ENCODE measurements around the gene SLC13A2. TPM values are rescaled to one million over a fixed set of nuclear protein-coding genes. Genes with fewer than 3 reads are reported as not detected.

Gene SLC13A2
- total RNA-seq, 2 donors from 2014 or later, result not detected

GRCh38 chr17:28505986-28506665 is 32.7 kb downstream of the SLC13A2 start, which contains the start of gene FOXN1:
FOXN1 (plus strand) TSS chr17:28506348; CDS start chr17:28523970, 17,622 bp downstream.
- peaks cover 0 to 5% of the 10 kb centered on the region in 2 donors for H3K27me3 ChIP-seq
- no peak within 1 kb of the TSS for H3K27ac ChIP-seq
- TF ChIP-seq, protein P1, sequence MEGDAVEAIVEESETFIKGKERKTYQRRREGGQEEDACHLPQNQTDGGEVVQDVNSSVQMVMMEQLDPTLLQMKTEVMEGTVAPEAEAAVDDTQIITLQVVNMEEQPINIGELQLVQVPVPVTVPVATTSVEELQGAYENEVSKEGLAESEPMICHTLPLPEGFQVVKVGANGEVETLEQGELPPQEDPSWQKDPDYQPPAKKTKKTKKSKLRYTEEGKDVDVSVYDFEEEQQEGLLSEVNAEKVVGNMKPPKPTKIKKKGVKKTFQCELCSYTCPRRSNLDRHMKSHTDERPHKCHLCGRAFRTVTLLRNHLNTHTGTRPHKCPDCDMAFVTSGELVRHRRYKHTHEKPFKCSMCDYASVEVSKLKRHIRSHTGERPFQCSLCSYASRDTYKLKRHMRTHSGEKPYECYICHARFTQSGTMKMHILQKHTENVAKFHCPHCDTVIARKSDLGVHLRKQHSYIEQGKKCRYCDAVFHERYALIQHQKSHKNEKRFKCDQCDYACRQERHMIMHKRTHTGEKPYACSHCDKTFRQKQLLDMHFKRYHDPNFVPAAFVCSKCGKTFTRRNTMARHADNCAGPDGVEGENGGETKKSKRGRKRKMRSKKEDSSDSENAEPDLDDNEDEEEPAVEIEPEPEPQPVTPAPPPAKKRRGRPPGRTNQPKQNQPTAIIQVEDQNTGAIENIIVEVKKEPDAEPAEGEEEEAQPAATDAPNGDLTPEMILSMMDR (IDR thresholded peaks at IDR 0.05), result no peak
- H3K9me3 ChIP-seq, result no peaks in the 10 kb centered on the region
- no peak for DNase-seq (ENCODE audit: low spot score)
- no peaks in the 10 kb centered on the region for H3K36me3 ChIP-seq
- H3K4me3 ChIP-seq, result no peak within 1 kb of the TSS
- no peaks in the 10 kb centered on the region for H3K4me1 ChIP-seq

DNA sequence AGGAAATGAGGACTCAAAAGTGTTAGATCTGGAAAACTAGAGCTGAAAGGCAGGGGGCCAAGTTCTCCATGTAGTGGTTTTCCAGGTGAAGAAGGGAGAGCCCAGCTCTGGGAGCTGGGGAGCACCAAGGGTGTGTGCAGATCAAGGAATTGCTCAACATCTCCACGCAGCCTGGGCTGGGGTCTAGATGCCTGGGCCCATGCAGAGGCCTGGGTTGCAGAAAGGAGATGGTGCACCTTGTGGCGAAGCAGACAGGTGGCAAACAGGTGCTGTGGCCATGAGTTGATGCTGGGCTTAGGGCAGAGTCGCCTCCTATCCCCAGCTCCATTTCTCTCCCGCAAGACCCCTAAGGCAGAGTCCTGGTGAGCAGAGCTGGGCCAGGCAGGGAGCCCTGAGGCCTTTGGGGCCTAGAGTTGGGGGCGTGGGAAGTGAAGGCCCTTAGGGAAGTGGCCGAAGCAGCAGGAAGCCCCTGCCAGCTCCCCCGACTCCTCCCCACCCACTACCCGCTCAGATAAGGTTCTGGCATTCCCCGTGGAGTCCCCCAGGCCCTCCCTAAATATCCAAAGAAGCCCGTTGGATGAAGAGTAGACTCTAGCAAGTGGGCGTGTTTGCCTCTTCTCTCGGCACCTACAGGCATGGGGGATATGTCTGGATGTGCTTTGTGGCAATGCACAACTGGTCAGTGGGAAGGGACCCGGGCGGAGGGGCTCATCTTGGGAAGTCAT is 33.5 kb downstream of the SLC13A2 start:
- peaks cover 0 to 5% of the 10 kb centered on the region in 2 donors for H3K27me3 ChIP-seq
- no peak overlapping the region for H3K4me3 ChIP-seq
- TF ChIP-seq, protein P1 (IDR thresholded peaks at IDR 0.05), result no peak
- H3K4me1 ChIP-seq, result no peaks in the 10 kb centered on the region
- no peaks in the 10 kb centered on the region for H3K9me3 ChIP-seq
- no peaks in the 10 kb centered on the region for H3K36me3 ChIP-seq
- no peak overlapping the region for H3K27ac ChIP-seq
- DNase-seq (ENCODE audit: low spot score), result no peak

DNA sequence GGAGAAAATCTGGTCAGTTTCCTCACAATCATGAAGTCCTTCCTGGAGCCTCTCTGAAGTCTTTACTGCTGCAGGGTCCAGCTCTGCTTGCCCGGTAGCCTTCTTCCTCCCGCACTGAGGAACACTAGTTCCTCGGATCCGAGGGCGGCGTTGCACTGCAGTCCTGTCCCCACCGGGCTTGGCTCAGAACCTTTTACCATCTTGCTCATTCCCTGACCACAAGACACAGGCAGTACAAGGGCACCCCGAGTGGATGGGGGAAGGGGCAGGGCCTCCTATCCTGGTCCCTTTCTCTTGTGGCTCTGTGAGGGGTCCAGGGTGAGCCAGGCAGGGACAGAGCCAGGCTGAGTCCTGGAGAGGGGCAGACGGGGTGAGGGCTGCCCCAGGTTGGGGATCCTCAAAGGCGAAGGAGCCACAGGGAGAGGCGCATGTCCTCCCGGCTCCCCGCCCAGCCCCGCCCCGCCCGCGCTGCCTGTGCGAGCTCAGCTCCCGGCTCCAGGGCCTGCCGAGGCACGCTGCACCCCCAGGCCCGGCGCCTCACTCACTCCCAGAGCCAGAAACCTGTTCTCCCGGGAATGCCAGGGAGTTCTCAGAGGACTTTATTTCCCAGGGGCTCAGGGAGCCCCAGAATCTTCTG is 34.2 kb downstream of the SLC13A2 start:
- Histone ChIP-seq H3K36me3 (no peaks in the 10 kb centered on the region), H3K9me3 (no peaks in the 10 kb centered on the region), H3K4me1 (no peaks in the 10 kb centered on the region), H3K27me3 (peaks cover 0 to 5% of the 10 kb centered on the region in 2 donors), H3K27ac (no peak overlapping the region), H3K4me3 (no peak overlapping the region)
- DNase-seq (ENCODE audit: low spot score), result no peak
- TF ChIP-seq, protein P1 (IDR thresholded peaks at IDR 0.05), result no peak

DNA sequence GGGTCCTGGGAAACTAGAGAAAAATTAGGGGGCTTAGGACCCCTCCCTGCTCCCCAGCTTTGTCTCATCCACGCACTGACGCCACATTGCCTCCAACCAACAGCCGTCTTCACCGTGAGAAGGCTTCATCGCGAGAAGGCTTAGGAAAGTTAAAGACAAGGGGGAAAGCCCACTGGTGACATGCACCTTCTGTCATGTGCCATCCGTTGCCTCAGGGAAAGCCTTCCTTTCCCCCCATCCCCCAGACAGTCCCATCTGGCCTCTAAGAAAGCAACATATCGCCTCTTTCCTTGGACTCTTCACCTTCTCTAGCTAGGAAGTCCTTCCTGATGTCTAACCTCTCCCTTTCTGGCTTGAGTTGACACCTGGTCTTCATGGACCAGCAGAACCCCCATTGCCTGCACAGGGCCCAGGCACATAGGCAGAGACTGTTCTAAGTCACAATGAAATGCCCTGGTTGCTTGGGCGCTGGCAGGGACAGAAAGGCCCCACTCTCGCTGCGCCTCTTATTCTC is 34.8 kb downstream of the SLC13A2 start:
- Histone ChIP-seq H3K4me1 (no peaks in the 10 kb centered on the region), H3K4me3 (no peak overlapping the region), H3K9me3 (no peaks in the 10 kb centered on the region), H3K27me3 (peaks cover 0 to 5% of the 10 kb centered on the region in 2 donors), H3K27ac (no peak overlapping the region), H3K36me3 (no peaks in the 10 kb centered on the region)
- TF ChIP-seq, protein P1 (IDR thresholded peaks at IDR 0.05), result no peak
- DNase-seq (ENCODE audit: low spot score), result no peak

DNA sequence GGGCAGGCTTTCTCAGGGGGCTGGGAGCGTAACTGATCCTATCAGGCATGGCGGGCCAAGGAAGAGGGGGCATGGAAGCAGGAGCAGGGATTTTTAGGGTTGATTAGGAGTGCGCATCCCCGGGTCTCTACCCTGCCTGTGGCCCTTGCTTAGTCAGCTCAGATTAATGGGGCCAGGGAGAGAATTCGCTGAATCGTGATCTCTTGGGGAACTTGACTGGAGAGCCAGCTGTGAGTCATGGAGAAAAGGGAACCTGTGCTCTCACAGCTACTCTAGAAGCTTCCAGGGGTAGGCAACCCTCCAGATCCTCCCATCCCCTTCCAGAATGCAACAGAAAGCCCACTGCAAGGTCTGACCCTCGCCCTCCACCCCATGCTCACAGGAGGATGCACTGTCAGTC is 36.3 kb downstream of the SLC13A2 start:
- Histone ChIP-seq H3K27ac (no peak overlapping the region), H3K36me3 (no peaks in the 10 kb centered on the region), H3K4me1 (no peaks in the 10 kb centered on the region), H3K4me3 (no peak overlapping the region), H3K9me3 (no peaks in the 10 kb centered on the region), H3K27me3 (peaks cover 0 to 5% of the 10 kb centered on the region in 2 donors)
- TF ChIP-seq, protein P1 (IDR thresholded peaks at IDR 0.05), result no peak
- no peak for DNase-seq (ENCODE audit: low spot score)
